GM23338 (cell line): ENCODE results near the gene DCHS1. TPM values are rescaled to one million over a fixed set of nuclear protein-coding genes. Genes with fewer than 3 reads are reported as not detected.

ENCODE experiments used
- ATAC-seq: fragments of 200-7000 bp; cut with Tn5 transposase; 3 replicates; pipeline ENCODE4 v1.9.1; 2020
- DNase-seq: peaks from one replicate; pipeline ENCODE4 v3.0.0-alpha.2; 2015; ENCODE audit warnings: low spot score
- H2AFZ ChIP-seq: fragments of 200-600 bp; sonication (generic); 2 replicates; pipeline ENCODE4 v1.8.0; 2016; ENCODE audit warnings: antibody characterized with exemption, mild to moderate bottlenecking, moderate library complexity
- H3F3A ChIP-seq: fragments of 200-600 bp; sonication (generic); replicated peaks from 2 replicates; pipeline ENCODE4 v1.8.0; 2017; ENCODE audit warnings: antibody characterized with exemption, mixed run types, low read depth
- H3K27ac ChIP-seq: fragments of 200-600 bp; sonication (generic); 2 replicates; pipeline ENCODE4 v1.6.1; 2016; ENCODE audit warnings: low read depth
- H3K27me3 ChIP-seq: fragments of 200-600 bp; sonication (generic); 2 replicates; pipeline ENCODE4 v1.8.0; 2016; ENCODE audit warnings: mild to moderate bottlenecking, mixed run types, moderate library complexity; ENCODE audit not compliant: insufficient read depth
- H3K36me3 ChIP-seq: fragments of 200-600 bp; sonication (generic); 2 replicates; pipeline ENCODE4 v1.8.0; 2016; ENCODE audit warnings: mild to moderate bottlenecking; ENCODE audit not compliant: insufficient read depth
- H3K4me1 ChIP-seq: fragments of 200-600 bp; sonication (generic); 2 replicates; pipeline ENCODE4 v1.8.0; 2016; ENCODE audit warnings: mild to moderate bottlenecking, moderate library complexity; ENCODE audit not compliant: insufficient read depth
- H3K4me2 ChIP-seq: fragments of 200-600 bp; sonication (generic); 2 replicates; pipeline ENCODE4 v1.7.1; 2017; ENCODE audit warnings: mixed run types
- H3K4me3 ChIP-seq: fragments of 200-600 bp; sonication (generic); 2 replicates; pipeline ENCODE4 v1.6.1; 2016; ENCODE audit warnings: mixed run types
- H3K79me2 ChIP-seq: fragments of 200-600 bp; sonication (generic); replicated peaks from 2 replicates; pipeline ENCODE4 v1.8.0; 2017; ENCODE audit warnings: mild to moderate bottlenecking; ENCODE audit not compliant: insufficient read depth
- H3K9me2 ChIP-seq: fragments of 200-600 bp; sonication (generic); 2 replicates; pipeline ENCODE4 v1.8.0; 2017; ENCODE audit not compliant: insufficient read depth
- H4K20me1 ChIP-seq: fragments of 200-600 bp; sonication (generic); replicated peaks from 2 replicates; pipeline ENCODE4 v1.8.0; 2017; ENCODE audit warnings: mild to moderate bottlenecking; ENCODE audit not compliant: insufficient read depth
- H3K27ac Mint-ChIP-seq: 2 replicates; pipeline ENCODE4 v1.8.0; 2020; ENCODE audit warnings: inconsistent platforms, mild to moderate bottlenecking, moderate library complexity, mixed read lengths
- H3K27me3 Mint-ChIP-seq: 3 replicates; pipeline ENCODE4 v1.8.0; 2022; ENCODE audit warnings: low read depth, mild to moderate bottlenecking, moderate library complexity, mixed read lengths, inconsistent platforms; ENCODE audit not compliant: insufficient read depth, poor library complexity
- H3K36me3 Mint-ChIP-seq: 3 replicates; pipeline ENCODE4 v1.8.0; 2021; ENCODE audit warnings: low read depth, mild to moderate bottlenecking, inconsistent platforms, moderate library complexity, mixed read lengths
- H3K4me1 Mint-ChIP-seq: 3 replicates; pipeline ENCODE4 v1.8.0; 2020; ENCODE audit warnings: mild to moderate bottlenecking, inconsistent platforms, mixed read lengths
- H3K4me3 Mint-ChIP-seq: 3 replicates; pipeline ENCODE4 v1.8.0; 2021; ENCODE audit warnings: moderate library complexity, mild to moderate bottlenecking, inconsistent platforms, mixed read lengths
- H3K9me3 Mint-ChIP-seq: 3 replicates; pipeline ENCODE4 v1.8.0; 2020; ENCODE audit warnings: moderate library complexity, mild to moderate bottlenecking, inconsistent platforms, mixed read lengths
- CREB1 ChIP-seq: fragments of 250-450 bp; sonication (Bioruptor Pico); IDR thresholded peaks from 2 replicates; pipeline ENCODE4 v1.5.0; 2020; ENCODE audit warnings: low read depth, mild to moderate bottlenecking, moderate library complexity
- ETS1 ChIP-seq: IDR thresholded peaks from 2 replicates; pipeline ENCODE4 v1.6.1; 2016; ENCODE audit warnings: antibody characterized with exemption
- EZH2 ChIP-seq: fragments of 200-600 bp; sonication (generic); IDR thresholded peaks from one replicate; pipeline ENCODE4 v1.8.0; 2017; ENCODE audit warnings: antibody characterized with exemption, mild to moderate bottlenecking, low read depth; ENCODE audit not compliant: unreplicated experiment
- NANOG ChIP-seq: IDR thresholded peaks from 2 replicates; pipeline ENCODE4 v1.6.1; 2016; ENCODE audit warnings: antibody characterized with exemption, borderline replicate concordance
- POLR2AphosphoS5 ChIP-seq: IDR thresholded peaks from 2 replicates; pipeline ENCODE4 v1.6.1; 2016; ENCODE audit warnings: antibody characterized with exemption, low read depth
- STAT1 ChIP-seq: IDR thresholded peaks from one replicate; pipeline ENCODE4 v1.6.1; 2016; ENCODE audit warnings: antibody characterized with exemption; ENCODE audit not compliant: unreplicated experiment
- ZNF114 ChIP-seq: fragments of 250-450 bp; sonication (Bioruptor Pico); IDR thresholded peaks from 2 replicates; pipeline ENCODE4 v1.5.0; 2020; ENCODE audit warnings: mild to moderate bottlenecking, moderate library complexity
- ZNF331 ChIP-seq: fragments of 250-450 bp; sonication (Bioruptor Pico); IDR thresholded peaks from 2 replicates; pipeline ENCODE4 v1.5.0; 2020; ENCODE audit warnings: low read depth, mild to moderate bottlenecking, moderate library complexity
- polyA plus RNA-seq: library from polyadenylated mRNA; unstranded; fragments of >200 nt; fragmentation: Nextera tagmentation; extraction: Ambion mirVana; gene quantifications from 2 replicates; pipeline ENCODE4 v1.2.1, GENCODE V29; 2016
- total RNA-seq: library from RNA; depleted of rRNA; stranded (reverse); fragments of >200 nt; shearing (Covaris generic); gene quantifications from 2 replicates; pipeline ENCODE4 v1.2.3, GENCODE V29; 2014
- TF ChIP-seq, protein P1 (sequence below), 2 experiments: fragments of 200-600 bp in 1 of 2; sonication (generic) in 1 of 2; conservative IDR thresholded peaks; 2 replicates each; pipeline versions ENCODE4 v1.5.1 to v1.6.1; 2016 to 2017; ENCODE audit warnings: antibody characterized with exemption in 2 of 2, low read depth in 2 of 2, mild to moderate bottlenecking in 2 of 2, moderate library complexity in 1 of 2
- TF ChIP-seq, protein P2 (sequence below): IDR thresholded peaks from one replicate; pipeline ENCODE4 v1.6.1; 2018; ENCODE audit warnings: antibody characterized with exemption; ENCODE audit not compliant: unreplicated experiment

DCHS1 gene
- total and polyA plus RNA-seq, 2 experiments from 2014 or later, result 2.3 to 20.7 TPM

- Mint-ChIP-seq H3K36me3 (peaks cover 13% of the 10 kb centered on the region), H3K9me3 (no peaks in the 10 kb centered on the region; the same call in 2 of the 3 replicates), H3K4me1 (peaks cover 9% of the 10 kb centered on the region), H3K27ac (no peak overlapping the region), H3K27me3 (peaks cover 38% of the 10 kb centered on the region), H3K4me3 (no peak overlapping the region)
- Histone ChIP-seq H4K20me1 (no peaks in the 10 kb centered on the region), H3K36me3 (no peaks in the 10 kb centered on the region), H3F3A (no peaks in the 10 kb centered on the region; the same call in 1 of the 2 replicates), H2AFZ (no peak overlapping the region), H3K4me2 (no peak overlapping the region), H3K79me2 (no peaks in the 10 kb centered on the region), H3K9me2 (no peaks in the 10 kb centered on the region), H3K4me1 (no peaks in the 10 kb centered on the region; the same call in 1 of the 2 replicates), H3K4me3 (no peak overlapping the region), H3K27ac (no peak overlapping the region), H3K27me3 (peaks cover 40% of the 10 kb centered on the region)
- DNase-seq, result no peak
- no peak for TF ChIP-seq ZNF114 (CRISPR knock-in tag)
- no peak for TF ChIP-seq ZNF331 (CRISPR knock-in tag)
- no peak for TF ChIP-seq NANOG
- TF ChIP-seq POLR2AphosphoS5, result no peak
- TF ChIP-seq EZH2, result no peak
- TF ChIP-seq CREB1 (CRISPR knock-in tag), result no peak
- TF ChIP-seq STAT1, result no peak
- no peak for ATAC-seq
Observed at GRCh38 chr11:6627762-6628241, 27.8 kb downstream of the DCHS1 start.

DNA sequence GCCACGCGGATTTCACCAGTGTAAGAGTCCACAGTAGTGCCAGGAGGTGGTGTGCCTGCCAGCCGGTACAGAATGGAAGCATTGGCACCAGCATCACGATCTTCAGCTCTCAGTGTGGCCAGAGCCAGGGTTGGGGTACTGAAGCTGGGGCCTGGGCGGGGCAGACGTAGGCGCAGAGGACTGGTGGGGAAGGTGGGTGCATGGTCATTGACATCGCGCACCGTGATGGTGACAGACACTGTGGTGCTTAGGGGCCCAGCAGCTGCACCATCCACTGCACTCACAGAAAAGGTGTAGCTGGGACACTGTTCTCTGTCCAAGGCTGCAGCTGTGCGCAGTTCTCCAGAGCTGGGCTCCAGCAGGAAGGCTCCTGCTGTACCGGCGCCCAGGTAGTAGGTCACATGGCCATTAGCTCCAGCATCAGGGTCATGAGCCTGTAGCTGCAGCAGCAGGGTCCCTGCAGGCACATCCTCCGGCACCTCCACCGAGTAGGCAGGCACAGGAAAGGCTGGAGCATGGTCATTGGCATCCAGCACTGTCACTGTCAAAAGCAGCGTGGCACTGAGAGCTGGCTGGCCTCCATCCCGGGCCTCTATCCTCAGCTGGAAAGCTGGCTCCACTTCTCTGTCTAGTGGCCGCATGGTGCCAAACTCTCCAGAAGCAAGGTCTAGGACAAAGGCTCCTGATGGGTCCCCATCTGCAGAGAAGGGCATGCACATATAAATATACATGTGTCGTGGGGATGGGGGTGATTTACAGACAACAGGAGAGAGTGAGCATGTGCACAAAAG is 28.4 kb downstream of the DCHS1 start:
- no peaks in the 10 kb centered on the region for H3K9me2 ChIP-seq
- peaks cover 40% of the 10 kb centered on the region for H3K27me3 ChIP-seq
- H3K27ac Mint-ChIP-seq, result no peak overlapping the region
- H2AFZ ChIP-seq, result no peak overlapping the region
- H3K4me3 Mint-ChIP-seq, result no peak overlapping the region
- TF ChIP-seq POLR2AphosphoS5, result no peak
- no peak for TF ChIP-seq STAT1
- TF ChIP-seq, protein P1, sequence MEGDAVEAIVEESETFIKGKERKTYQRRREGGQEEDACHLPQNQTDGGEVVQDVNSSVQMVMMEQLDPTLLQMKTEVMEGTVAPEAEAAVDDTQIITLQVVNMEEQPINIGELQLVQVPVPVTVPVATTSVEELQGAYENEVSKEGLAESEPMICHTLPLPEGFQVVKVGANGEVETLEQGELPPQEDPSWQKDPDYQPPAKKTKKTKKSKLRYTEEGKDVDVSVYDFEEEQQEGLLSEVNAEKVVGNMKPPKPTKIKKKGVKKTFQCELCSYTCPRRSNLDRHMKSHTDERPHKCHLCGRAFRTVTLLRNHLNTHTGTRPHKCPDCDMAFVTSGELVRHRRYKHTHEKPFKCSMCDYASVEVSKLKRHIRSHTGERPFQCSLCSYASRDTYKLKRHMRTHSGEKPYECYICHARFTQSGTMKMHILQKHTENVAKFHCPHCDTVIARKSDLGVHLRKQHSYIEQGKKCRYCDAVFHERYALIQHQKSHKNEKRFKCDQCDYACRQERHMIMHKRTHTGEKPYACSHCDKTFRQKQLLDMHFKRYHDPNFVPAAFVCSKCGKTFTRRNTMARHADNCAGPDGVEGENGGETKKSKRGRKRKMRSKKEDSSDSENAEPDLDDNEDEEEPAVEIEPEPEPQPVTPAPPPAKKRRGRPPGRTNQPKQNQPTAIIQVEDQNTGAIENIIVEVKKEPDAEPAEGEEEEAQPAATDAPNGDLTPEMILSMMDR (conservative IDR thresholded peaks at IDR 0.05; ENCODE audit: low read depth in 2 of 2), result no peak
- no peak for TF ChIP-seq ETS1
- TF ChIP-seq NANOG, result no peak
- TF ChIP-seq, protein P2, sequence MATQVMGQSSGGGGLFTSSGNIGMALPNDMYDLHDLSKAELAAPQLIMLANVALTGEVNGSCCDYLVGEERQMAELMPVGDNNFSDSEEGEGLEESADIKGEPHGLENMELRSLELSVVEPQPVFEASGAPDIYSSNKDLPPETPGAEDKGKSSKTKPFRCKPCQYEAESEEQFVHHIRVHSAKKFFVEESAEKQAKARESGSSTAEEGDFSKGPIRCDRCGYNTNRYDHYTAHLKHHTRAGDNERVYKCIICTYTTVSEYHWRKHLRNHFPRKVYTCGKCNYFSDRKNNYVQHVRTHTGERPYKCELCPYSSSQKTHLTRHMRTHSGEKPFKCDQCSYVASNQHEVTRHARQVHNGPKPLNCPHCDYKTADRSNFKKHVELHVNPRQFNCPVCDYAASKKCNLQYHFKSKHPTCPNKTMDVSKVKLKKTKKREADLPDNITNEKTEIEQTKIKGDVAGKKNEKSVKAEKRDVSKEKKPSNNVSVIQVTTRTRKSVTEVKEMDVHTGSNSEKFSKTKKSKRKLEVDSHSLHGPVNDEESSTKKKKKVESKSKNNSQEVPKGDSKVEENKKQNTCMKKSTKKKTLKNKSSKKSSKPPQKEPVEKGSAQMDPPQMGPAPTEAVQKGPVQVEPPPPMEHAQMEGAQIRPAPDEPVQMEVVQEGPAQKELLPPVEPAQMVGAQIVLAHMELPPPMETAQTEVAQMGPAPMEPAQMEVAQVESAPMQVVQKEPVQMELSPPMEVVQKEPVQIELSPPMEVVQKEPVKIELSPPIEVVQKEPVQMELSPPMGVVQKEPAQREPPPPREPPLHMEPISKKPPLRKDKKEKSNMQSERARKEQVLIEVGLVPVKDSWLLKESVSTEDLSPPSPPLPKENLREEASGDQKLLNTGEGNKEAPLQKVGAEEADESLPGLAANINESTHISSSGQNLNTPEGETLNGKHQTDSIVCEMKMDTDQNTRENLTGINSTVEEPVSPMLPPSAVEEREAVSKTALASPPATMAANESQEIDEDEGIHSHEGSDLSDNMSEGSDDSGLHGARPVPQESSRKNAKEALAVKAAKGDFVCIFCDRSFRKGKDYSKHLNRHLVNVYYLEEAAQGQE, result no peak
- TF ChIP-seq ZNF331 (CRISPR knock-in tag), result no peak
- H3K4me2 ChIP-seq, result no peak overlapping the region
- H3K27ac ChIP-seq, result no peak overlapping the region
- H3K4me1 ChIP-seq, result no peaks in the 10 kb centered on the region; the same call in 1 of the 2 replicates
- H3K27me3 Mint-ChIP-seq, result peaks cover 38% of the 10 kb centered on the region
- H3K36me3 Mint-ChIP-seq, result peaks cover 13% of the 10 kb centered on the region
- H3K9me3 Mint-ChIP-seq, result no peaks in the 10 kb centered on the region; the same call in 2 of the 3 replicates
- no peaks in the 10 kb centered on the region; the same call in 1 of the 2 replicates for H3F3A ChIP-seq
- peaks cover 9% of the 10 kb centered on the region for H3K4me1 Mint-ChIP-seq
- H4K20me1 ChIP-seq, result no peaks in the 10 kb centered on the region
- H3K79me2 ChIP-seq, result no peaks in the 10 kb centered on the region
- DNase-seq (no peak), ATAC-seq (no peak)
- no peaks in the 10 kb centered on the region for H3K36me3 ChIP-seq
- H3K4me3 ChIP-seq, result no peak overlapping the region
